T-helper 2 cell treated with Interferon-gamma antibody and Interleukin-4, amounts not matched to agents 100 ng/mL and 5 ng/mL, for 36 hours (primary cell): ENCODE measurements around the gene PGBD4. TPM values are rescaled to one million over a fixed set of nuclear protein-coding genes. Genes with fewer than 3 reads are reported as not detected.
"Not testable (repeated sequence)": the region's sequence is repeated elsewhere in the genome, so short reads cannot be mapped to it uniquely, and the experiment has no call there.

Source experiments
- intact Hi-C: fragments of 100-400 bp; cut with micrococcal nuclease; formaldehyde crosslinking; loops from one replicate; pipeline ENCODE4 v1.15.1; 2023
- total RNA-seq: library from RNA; stranded (reverse); gene quantifications from 2 replicates; pipeline ENCODE4 v1.2.3, GENCODE V29; 2022

The PGBD4 gene
- total RNA-seq, 1 donor from 2014 or later, result 3.7 TPM

- intact Hi-C loops, result no loop called here
Measured at GRCh38 chr15:34111488-34111887, 9.6 kb downstream of the PGBD4 start.

DNA sequence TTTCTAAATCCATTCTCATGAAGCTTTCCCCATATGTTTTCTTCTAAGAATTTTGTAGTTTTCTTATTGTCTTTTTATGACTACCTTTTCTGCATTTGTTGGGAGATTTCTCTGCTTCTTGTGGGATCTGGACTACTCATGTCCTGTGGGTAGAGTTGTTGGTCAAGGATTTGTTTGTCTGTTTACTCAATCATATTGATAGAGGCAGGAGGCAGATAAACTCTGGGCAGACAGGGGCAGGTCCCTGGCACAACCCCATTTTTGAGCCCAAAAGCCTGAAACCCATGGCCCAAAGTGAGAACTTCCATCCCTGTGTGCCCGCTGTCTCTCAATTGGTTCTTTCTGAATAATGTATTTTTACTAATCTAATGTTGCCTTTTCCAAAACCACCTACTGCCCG is 12.3 kb downstream of the PGBD4 start:
- intact Hi-C loops, result no loop called here

DNA sequence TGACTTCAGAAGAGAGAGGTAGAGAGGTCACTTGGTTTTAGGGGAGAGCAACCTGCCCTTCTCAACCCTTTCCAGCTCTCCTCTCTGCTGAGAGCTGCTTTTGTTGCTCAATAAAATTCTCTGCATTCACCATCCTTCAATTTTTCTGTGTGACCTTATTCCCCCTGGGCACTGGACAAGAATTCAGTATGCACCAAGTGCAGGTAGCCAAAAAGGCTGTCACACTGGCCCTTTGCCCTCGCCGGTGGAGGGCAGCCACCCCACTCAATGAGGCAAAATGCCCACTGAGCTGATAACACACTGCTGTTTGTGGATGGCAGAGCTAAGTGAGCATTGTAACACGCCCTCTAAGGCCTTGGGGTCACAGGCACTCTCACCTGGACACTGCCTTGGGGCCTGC is 12.9 kb downstream of the PGBD4 start:
- intact Hi-C loops, result no loop called here

- intact Hi-C loops, result no loop called here
Measured at GRCh38 chr15:34116620-34117019, 14.7 kb downstream of the PGBD4 start.

DNA sequence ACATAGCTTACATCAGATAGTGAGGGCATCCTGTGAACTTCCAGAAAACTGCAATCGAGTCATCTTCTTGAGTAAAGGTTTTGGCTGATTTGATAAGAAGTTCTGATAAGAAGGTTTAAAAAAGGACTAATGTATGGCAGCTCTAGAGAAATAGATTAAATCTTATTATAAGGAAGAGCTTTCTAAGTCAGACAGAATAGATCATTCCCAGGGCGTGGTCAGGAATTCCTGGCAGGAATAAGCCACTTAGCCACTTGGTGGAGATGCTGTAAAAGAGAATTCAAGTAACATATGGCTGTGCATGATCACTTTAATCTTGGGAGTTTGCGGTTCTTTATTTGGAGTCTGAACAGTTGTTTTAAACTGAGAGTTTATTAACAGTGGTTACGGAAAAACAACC is 17.4 kb downstream of the PGBD4 start:
- intact Hi-C loops, result no loop called here

DNA sequence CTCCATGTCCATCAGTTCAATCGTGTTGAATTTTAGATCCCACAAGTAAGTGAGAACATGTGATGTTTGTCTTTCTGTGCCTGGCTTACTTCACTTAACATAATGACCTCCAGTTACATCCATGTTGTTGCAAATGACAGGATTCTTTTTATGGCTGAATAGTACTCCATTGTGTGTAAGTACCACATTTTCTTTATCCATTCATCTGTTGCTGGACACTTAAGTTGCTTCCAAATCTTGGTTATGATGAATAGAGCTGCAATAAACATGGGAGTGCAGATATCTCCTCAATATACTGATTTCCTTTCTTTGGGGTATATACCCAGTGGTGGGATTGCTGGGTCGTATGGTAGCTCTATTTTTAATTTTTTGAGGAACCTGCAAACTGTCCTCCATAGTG is 18.5 kb downstream of the PGBD4 start:
- intact Hi-C loops, result not testable (repeated sequence)

GRCh38 chr15:34121786-34122185 is 19.9 kb downstream of the PGBD4 start:
- intact Hi-C loops, result not testable (repeated sequence)

DNA sequence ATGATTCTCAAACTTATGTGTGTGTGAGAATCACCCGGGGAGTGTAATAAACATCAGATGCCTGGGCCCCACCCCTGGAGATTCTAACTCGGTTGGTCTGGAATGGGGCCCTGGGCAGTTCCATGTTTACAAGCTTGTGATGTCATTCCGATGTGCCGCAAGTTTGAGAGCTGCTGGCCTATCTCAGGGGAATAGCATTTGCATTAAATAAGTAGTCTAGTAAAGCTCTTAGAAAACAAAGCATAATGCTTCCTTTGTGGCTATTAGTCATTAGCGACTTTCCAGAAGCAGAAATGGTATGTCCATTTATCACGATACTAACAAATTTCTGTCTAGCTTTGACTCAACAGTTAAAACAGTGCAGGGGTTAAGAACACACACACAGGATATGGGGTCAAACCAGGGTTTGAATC is 20.9 kb downstream of the PGBD4 start:
- intact Hi-C loops, result no loop called here

GRCh38 chr15:34124651-34125050 is 22.8 kb downstream of the PGBD4 start:
- intact Hi-C loops, result no loop called here

DNA sequence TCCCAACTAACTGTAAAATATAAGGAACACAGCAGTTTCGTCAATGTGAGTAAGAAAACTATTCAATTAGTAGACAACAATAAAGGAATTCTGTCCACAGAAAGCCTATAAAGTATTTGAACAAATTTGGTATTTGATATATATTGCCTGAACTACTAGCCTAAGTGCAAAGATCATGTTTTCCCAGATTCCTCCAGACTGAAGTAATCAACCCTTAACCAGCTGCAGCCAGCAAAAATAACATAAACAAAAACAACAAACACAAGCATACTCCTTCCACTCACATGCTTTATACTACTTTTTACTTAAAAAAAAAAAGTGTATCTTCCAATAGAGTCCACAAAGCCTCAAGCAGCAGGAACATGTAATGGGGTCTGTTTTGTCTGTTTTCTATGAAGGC is 24.1 kb downstream of the PGBD4 start:
- intact Hi-C loops, result no loop called here

DNA sequence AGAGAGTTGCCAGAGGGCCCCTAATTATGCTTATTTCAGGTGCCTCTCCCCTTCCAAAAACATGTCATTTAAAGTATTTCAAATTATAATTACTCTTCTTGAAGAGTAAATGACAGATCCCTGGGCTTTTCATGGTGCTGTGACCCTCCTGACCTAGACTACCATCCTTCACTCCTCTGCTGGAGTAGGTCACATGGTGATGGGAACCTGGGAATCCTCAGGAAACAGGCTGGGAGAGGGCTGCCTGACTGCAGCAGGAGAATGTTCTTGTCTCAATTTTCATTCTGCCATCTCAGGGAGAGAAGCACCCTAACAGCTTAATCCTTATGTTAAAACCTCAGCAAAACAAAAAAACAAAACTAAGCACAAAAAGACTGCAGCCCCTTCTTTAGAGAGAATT is 24.6 kb downstream of the PGBD4 start:
- intact Hi-C loops, result no loop called here

- intact Hi-C loops, result no loop called here
Measured at GRCh38 chr15:34128898-34129297, 27.0 kb downstream of the PGBD4 start.

DNA sequence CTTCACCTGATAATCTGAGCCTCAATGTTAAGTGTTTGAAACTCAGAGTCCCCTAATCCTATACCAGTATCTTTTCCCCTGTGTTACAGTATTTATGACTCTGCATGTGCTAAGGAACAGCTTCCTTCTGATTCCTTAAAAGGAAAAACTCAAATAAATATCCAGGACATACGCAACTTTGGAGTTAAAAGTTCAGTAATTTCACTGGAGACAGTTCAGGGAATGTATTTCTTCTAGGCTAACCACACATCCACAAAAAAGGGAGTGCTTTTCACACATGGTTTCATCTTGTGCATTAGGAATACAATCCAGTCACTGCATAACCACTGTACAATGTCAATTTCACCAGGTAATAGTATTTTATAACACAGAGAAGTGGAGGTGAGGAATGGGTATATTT is 31.0 kb downstream of the PGBD4 start:
- intact Hi-C loops, result no loop called here

GRCh38 chr15:34133511-34133910 is 31.6 kb downstream of the PGBD4 start:
- intact Hi-C loops, result no loop called here

GRCh38 chr15:34147371-34148140 is 45.7 kb downstream of the PGBD4 start:
- intact Hi-C loops, result no loop called here

DNA sequence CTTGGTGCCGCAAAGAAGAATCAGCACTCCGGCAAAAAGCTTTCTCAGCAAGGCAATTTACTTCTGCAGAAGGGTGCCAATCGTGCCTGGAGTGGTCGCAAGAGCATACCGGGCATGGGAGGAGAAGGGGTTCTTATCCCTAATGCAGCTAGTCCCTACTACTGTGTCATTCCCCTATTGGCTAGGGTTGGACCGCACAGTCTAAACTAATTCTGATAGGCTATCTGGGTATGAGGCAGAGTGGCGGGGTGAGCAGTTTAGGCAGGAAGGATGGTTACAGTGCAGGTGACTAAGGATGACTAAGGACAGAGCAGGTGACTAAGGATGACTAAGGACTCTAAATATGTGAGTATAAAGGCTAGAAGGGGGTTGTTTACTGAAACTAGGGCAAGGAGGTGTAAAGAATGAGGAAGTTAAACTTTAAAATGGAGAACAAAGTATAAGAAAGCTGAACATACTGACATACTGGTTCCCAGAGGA is 52.9 kb downstream of the PGBD4 start:
- intact Hi-C loops, result no loop called here

GRCh38 chr15:34155859-34156258 is 54.0 kb downstream of the PGBD4 start:
- intact Hi-C loops, result no loop called here

Other genes starting within 250 kb of the PGBD4 start
- gene CHRM5, start 133.6 kb upstream of the PGBD4 start, total RNA-seq, result not detected in 2 replicates
- gene AVEN, start 62.9 kb upstream of the PGBD4 start, total RNA-seq, result 15.9 and 16.8 TPM in 2 replicates
- 61.8 and 62.2 TPM in 2 replicates for gene EMC7, start 221 bp upstream of the PGBD4 start, total RNA-seq
- gene KATNBL1, start 108.0 kb downstream of the PGBD4 start, total RNA-seq, result 43.8 and 44.6 TPM in 2 replicates
- gene EMC4, start 122.9 kb downstream of the PGBD4 start, total RNA-seq, result 80.6 and 83.1 TPM in 2 replicates
- gene SLC12A6, start 235.7 kb downstream of the PGBD4 start, total RNA-seq, result 39.6 and 43.4 TPM in 2 replicates
- gene NOP10, start 241.1 kb downstream of the PGBD4 start, total RNA-seq, result 185 and 202 TPM in 2 replicates
- not detected in 2 replicates for gene NUTM1, start 241.2 kb downstream of the PGBD4 start, total RNA-seq